GM12874 (cell line): ENCODE data around the gene PDHX.

Experiments used
- TF ChIP-seq, protein P1 (sequence below): IDR thresholded peaks from 2 replicates; pipeline ENCODE4 v1.5.1; 2011; ENCODE audit warnings: low read depth, mild to moderate bottlenecking, control low read depth, low read length, moderate library complexity; ENCODE audit not compliant: insufficient read depth

The PDHX gene

DNA sequence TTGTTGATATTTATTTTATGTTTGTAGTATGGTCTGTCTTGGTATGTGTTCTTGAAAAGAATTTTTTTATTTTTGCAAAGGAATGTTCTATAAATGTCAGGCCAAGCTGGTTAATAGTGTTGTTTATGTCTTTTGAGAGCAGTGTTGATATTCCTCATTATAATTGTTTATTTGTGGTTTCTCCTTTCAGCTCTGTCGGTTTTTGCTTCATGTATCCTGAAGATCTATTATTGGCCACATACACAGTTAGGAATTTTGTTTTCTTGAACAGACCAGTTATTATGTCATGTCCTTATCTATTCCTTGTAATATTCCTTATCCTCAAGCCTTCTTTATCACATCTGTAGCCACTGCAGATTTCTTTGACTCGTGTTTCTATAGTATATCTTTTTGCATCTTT lies 56.5 kb downstream of the PDHX start:
- TF ChIP-seq, protein P1, sequence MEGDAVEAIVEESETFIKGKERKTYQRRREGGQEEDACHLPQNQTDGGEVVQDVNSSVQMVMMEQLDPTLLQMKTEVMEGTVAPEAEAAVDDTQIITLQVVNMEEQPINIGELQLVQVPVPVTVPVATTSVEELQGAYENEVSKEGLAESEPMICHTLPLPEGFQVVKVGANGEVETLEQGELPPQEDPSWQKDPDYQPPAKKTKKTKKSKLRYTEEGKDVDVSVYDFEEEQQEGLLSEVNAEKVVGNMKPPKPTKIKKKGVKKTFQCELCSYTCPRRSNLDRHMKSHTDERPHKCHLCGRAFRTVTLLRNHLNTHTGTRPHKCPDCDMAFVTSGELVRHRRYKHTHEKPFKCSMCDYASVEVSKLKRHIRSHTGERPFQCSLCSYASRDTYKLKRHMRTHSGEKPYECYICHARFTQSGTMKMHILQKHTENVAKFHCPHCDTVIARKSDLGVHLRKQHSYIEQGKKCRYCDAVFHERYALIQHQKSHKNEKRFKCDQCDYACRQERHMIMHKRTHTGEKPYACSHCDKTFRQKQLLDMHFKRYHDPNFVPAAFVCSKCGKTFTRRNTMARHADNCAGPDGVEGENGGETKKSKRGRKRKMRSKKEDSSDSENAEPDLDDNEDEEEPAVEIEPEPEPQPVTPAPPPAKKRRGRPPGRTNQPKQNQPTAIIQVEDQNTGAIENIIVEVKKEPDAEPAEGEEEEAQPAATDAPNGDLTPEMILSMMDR: no peak

DNA sequence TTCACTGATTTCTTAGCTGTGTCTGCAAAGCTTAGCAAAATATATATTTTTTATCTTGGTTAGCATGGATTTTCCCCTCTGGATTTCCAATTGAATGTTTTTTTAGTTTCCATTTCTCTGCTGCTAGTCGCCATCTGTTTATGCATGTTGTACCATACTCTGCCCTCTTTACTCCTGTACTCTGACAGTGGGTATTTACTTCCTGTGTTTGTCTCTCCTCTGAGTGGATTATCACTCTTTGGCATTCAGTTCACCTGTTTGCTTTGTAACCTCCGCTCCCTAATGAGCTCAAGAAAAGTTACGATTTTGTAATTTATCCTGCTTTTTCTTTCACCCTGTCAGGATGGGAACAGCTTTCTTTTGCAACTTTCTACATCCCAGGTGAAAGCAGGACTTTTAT lies 59.1 kb downstream of the PDHX start:
- TF ChIP-seq, protein P1: no peak

DNA sequence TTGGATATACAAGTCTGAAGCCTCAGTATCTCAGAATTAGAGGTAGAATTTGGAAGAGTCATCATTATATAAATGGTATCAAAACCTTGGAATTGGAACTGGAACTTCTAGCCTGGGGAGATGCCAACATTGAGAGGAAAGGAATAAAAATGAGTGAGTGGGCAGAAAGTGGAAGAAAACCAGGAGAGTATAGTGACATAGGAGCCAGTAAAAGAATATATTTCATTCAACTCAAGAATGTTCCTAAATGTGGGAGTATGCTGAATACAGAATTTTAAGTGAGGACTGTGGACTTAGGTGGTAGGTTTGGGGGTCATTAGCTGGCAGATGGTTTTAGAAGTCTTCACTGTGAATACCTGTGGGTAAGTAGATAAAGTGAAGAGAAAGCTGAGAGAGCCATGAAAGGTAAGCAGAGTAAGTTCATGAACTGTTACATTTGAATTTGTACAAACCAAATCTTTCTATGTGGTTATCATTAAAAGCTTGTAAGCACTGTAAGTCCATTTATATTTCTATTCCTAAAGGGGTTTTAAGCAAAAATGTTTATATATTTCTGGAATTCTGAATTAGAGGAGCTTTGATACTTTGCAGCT lies 60.2 kb downstream of the PDHX start:
- TF ChIP-seq, protein P1: no peak

DNA sequence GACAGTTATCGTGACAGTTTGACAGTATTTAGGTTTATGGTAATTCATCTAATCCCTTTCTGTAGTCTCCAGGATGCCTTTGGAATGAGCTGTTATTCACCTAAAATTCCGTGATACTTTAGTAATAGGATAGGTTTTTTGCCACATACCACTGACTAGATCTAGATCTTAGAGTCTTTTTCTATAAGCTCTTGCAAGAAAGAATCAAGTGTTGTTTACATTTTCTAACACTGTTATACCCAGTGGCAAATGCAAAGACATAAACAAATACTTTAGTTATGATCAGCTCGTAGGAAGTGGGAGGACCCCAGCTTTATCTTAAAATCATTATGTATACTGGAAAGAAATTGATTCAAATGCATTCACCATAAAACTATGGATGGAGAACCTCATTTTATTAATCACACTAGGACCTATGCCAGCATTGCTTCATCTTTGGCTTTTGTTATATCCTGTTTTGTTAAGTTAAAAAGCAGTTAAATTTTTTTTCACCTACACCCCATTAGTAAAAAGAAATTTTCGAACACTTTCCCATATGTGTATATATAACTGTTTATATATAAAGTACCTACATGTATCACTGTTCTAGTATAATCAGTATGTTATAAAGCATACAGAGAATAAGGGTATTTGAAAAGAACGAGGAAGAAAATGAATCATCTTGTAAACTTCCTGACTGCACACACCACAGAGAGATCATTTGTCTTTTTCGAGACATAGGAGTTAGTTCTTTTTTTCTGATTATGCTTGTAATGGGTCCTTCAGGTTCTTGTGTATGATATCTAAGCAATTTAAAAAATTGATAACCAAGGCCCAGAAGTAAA lies 60.9 kb downstream of the PDHX start:
- TF ChIP-seq, protein P1: no peak

DNA sequence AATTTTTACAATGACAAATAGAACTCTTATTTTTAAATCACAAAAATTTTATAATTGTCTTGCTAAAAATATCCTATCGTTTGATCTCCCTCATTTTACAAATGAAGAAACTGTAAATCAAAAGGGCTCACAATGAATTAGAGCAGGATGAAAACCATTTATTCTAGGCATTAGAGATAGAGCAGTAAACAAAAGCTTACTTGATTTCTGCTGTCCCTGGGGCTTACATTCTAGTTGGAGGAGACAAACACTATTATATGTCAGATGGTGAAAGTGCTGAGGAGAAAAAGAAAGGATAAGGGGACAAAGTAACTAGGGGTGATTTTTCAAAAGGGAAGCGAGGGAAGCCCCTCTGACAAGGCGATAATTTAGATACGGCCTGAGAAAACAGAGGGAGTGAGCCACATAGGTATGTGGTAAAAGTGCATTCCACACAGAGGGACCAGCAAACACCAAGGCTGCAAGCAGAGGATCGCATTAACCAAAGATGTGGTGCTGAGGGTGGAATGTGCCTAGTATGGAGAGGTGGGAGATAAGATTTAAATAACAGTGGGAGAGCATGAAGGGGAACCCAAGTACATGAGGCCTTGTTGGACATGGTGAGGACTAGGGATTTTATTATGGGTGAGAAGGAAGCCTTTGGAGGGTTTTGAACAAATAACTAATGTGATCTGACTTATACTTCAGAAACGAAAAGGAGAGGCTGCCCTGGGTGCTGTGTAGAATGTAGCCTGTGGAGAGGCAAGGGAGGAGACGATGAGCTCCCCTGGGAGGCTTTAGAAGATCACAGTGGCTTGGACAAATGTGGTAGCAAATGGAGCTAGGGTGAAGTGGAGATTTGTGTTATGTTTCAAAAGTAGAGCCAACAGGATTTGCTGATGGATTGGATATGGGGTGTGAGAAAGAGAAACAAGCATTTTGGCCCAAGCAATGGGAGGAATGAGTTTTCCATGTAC lies 62.1 kb downstream of the PDHX start:
- TF ChIP-seq, protein P1: no peak

DNA sequence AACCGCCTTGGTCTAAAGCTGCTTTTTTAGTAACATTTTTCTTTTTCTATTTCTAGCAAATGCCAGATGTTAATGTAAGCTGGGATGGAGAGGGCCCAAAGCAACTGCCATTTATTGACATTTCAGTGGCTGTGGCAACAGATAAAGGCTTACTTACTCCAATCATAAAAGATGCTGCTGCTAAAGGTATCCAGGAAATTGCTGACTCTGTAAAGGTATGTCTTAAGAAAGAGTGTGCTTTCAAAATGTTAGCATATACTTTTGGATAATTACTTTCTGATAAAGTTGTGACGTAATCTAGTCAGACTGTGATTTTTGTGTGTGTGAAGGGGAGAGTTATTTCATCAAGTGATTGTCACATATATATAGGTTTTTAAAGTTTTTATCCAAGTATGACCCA lies 68.1 kb downstream of the PDHX start:
- TF ChIP-seq, protein P1: no peak
